HFFc6 (cell line): ENCODE data around the gene PALLD. TPM values are rescaled to one million over a fixed set of nuclear protein-coding genes. Genes with fewer than 3 reads are reported as not detected.

Source experiments
- DNase-seq: peaks from one replicate; pipeline ENCODE4 v3.0.0-alpha.2; 2018
- H3K27ac Mint-ChIP-seq: 2 replicates; pipeline ENCODE4 v1.8.0; 2020; ENCODE audit warnings: mild to moderate bottlenecking, mixed read lengths
- H3K27me3 Mint-ChIP-seq: 2 replicates; pipeline ENCODE4 v1.8.0; 2021; ENCODE audit warnings: mild to moderate bottlenecking, moderate library complexity, mixed read lengths; ENCODE audit not compliant: insufficient read depth
- H3K36me3 Mint-ChIP-seq: 2 replicates; pipeline ENCODE4 v1.8.0; 2021; ENCODE audit warnings: low read depth, mixed read lengths
- H3K4me1 Mint-ChIP-seq: 2 replicates; pipeline ENCODE4 v1.8.0; 2020; ENCODE audit warnings: low read depth, mixed read lengths
- H3K4me3 Mint-ChIP-seq: 2 replicates; pipeline ENCODE4 v1.8.0; 2020; ENCODE audit warnings: mild to moderate bottlenecking, moderate library complexity, mixed read lengths
- H3K9me3 Mint-ChIP-seq: 2 replicates; pipeline ENCODE4 v1.8.0; 2020; ENCODE audit warnings: mild to moderate bottlenecking, mixed read lengths
- total RNA-seq, 6 experiments: library from RNA; stranded (reverse); fragmentation: NEBNext Ultra II Directional; extraction: Animal tissue kit (Norgen Biotek cat#: 25700); gene quantifications; 2 replicates in 1 of 6; 3 replicates in 5 of 6; pipeline ENCODE4 v1.2.3, GENCODE V29; 2021
- TF ChIP-seq, protein P1 (sequence below): fragments of 200-600 bp; sonication (generic); IDR thresholded peaks from 2 replicates; pipeline ENCODE4 v1.5.0; 2021; ENCODE audit warnings: antibody characterized with exemption, mild to moderate bottlenecking

The PALLD gene
- total RNA-seq, 6 experiments from 2014 or later = 72.6 to 163 (median 149) TPM

- H3K36me3 Mint-ChIP-seq = peaks cover 9% of the 10 kb centered on the region; the same call in 1 of the 2 replicates
- H3K4me1 Mint-ChIP-seq = peaks cover 28% of the 10 kb centered on the region
- TF ChIP-seq, protein P1, sequence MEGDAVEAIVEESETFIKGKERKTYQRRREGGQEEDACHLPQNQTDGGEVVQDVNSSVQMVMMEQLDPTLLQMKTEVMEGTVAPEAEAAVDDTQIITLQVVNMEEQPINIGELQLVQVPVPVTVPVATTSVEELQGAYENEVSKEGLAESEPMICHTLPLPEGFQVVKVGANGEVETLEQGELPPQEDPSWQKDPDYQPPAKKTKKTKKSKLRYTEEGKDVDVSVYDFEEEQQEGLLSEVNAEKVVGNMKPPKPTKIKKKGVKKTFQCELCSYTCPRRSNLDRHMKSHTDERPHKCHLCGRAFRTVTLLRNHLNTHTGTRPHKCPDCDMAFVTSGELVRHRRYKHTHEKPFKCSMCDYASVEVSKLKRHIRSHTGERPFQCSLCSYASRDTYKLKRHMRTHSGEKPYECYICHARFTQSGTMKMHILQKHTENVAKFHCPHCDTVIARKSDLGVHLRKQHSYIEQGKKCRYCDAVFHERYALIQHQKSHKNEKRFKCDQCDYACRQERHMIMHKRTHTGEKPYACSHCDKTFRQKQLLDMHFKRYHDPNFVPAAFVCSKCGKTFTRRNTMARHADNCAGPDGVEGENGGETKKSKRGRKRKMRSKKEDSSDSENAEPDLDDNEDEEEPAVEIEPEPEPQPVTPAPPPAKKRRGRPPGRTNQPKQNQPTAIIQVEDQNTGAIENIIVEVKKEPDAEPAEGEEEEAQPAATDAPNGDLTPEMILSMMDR = no peak
- no peak overlapping the region for H3K27ac Mint-ChIP-seq
- no peaks in the 10 kb centered on the region for H3K9me3 Mint-ChIP-seq
- DNase-seq = no peak
- peaks cover 2% of the 10 kb centered on the region; the same call in 1 of the 2 replicates for H3K27me3 Mint-ChIP-seq
- no peak overlapping the region for H3K4me3 Mint-ChIP-seq
Measured at GRCh38 chr4:168683595-168683994, 186.7 kb downstream of the PALLD start.

DNA sequence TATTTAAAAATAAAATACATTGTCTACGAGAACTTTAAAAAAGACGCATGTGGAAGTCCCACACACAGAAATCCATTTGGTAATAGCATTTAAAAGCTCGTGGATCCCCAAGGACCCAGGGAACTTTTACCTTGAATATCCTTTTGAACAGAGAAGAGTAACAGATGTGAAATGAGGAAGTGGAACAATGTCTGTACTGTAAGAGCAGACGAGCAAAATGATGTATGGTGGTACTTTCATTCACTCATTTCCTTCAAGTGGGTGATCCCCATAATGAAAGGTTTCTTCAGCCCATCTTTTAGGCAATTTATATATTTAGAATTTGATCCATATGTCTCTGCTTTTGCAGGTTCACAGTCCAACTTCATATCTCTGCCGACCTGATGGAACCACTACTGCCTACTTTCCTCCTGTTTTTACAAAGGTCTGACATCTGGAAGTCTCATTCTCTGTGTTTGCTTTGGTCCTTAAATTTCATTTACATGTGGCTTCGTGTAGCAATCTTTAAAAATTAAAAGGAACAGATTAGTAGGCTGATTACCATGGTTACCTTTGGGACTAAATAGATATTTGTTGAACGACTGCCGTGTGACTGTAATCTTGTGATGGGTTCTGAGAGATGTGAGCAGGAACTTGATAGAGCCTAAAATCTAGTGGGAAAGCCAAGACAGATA, 188.4 kb downstream of the PALLD start:
- Mint-ChIP-seq H3K9me3 (no peaks in the 10 kb centered on the region), H3K36me3 (peaks cover 9% of the 10 kb centered on the region; the same call in 1 of the 2 replicates), H3K27me3 (peaks cover 2% of the 10 kb centered on the region; the same call in 1 of the 2 replicates), H3K27ac (no peak overlapping the region), H3K4me1 (peaks cover 20% of the 10 kb centered on the region), H3K4me3 (no peak overlapping the region)
- no peak for DNase-seq
- TF ChIP-seq, protein P1 = no peak

GRCh38 chr4:168688584-168688983, 191.7 kb downstream of the PALLD start:
- no peak overlapping the region for H3K4me3 Mint-ChIP-seq
- H3K4me1 Mint-ChIP-seq = peaks cover 19% of the 10 kb centered on the region
- no peak overlapping the region for H3K27ac Mint-ChIP-seq
- no peaks in the 10 kb centered on the region for H3K9me3 Mint-ChIP-seq
- DNase-seq = no peak
- TF ChIP-seq, protein P1 = no peak
- peaks cover 9% of the 10 kb centered on the region; the same call in 1 of the 2 replicates for H3K36me3 Mint-ChIP-seq
- H3K27me3 Mint-ChIP-seq = peaks cover 2% of the 10 kb centered on the region; the same call in 1 of the 2 replicates

- peaks cover 9% of the 10 kb centered on the region; the same call in 1 of the 2 replicates for H3K36me3 Mint-ChIP-seq
- no peak for DNase-seq
- peaks cover 26% of the 10 kb centered on the region for H3K4me1 Mint-ChIP-seq
- TF ChIP-seq, protein P1 = no peak
- no peaks in the 10 kb centered on the region for H3K9me3 Mint-ChIP-seq
- H3K27ac Mint-ChIP-seq = no peak overlapping the region
- H3K27me3 Mint-ChIP-seq = peaks cover 2% of the 10 kb centered on the region; the same call in 1 of the 2 replicates
- H3K4me3 Mint-ChIP-seq = no peak overlapping the region
Measured at GRCh38 chr4:168689791-168690190, 192.9 kb downstream of the PALLD start.

DNA sequence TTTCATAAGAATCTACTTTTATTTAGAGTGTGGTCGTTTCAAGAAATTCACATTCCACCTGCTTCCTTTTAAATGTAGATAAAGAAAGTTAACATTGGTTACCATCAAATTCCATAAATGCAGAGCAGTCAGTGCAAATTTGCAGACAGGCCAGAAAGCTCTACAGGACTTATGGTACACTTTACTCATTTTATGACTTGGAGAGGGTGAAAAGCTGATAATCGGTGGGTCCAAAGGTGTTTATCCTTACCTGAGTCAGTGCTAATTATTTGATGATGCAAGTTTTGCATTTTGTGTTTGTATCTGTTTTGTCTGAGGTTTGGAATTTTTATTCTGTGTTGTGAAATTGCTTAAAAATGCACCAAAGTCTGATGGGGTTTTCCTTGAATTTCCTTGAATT, 193.3 kb downstream of the PALLD start:
- peaks cover 30% of the 10 kb centered on the region for H3K4me1 Mint-ChIP-seq
- no peak overlapping the region for H3K27ac Mint-ChIP-seq

More for the DNA sequence above, 193.3 kb downstream of the PALLD start:
- Mint-ChIP-seq H3K27me3 (peaks cover 2% of the 10 kb centered on the region; the same call in 1 of the 2 replicates), H3K36me3 (peaks cover 9% of the 10 kb centered on the region; the same call in 1 of the 2 replicates), H3K4me3 (no peak overlapping the region), H3K9me3 (no peaks in the 10 kb centered on the region)
- no peak for DNase-seq
- TF ChIP-seq, protein P1 = no peak
